Mesothelial cell of epicardium (in vitro differentiated cells): ENCODE results near the gene MCAT. TPM values are rescaled to one million over a fixed set of nuclear protein-coding genes. Genes with fewer than 3 reads are reported as not detected.
"Not testable (repeated sequence)": the region's sequence is repeated elsewhere in the genome, so short reads cannot be mapped to it uniquely, and the experiment has no call there.

ENCODE experiments used
- DNase-seq, 2 experiments: peaks; one replicate each; pipeline ENCODE4 v3.0.0; 2021; ENCODE audit warnings: low spot score in 2 of 2; ENCODE audit not compliant: unreplicated experiment in 2 of 2
- H3K27ac Mint-ChIP-seq: 2 replicates; pipeline ENCODE4 v1.8.0; 2021; ENCODE audit warnings: mixed read lengths
- H3K27me3 Mint-ChIP-seq: 2 replicates; pipeline ENCODE4 v1.8.0; 2021; ENCODE audit warnings: low read depth, mixed read lengths
- H3K36me3 Mint-ChIP-seq: 2 replicates; pipeline ENCODE4 v1.8.0; 2021; ENCODE audit warnings: mixed read lengths
- H3K4me1 Mint-ChIP-seq: 2 replicates; pipeline ENCODE4 v1.8.0; 2021; ENCODE audit warnings: mixed read lengths
- H3K4me3 Mint-ChIP-seq: 2 replicates; pipeline ENCODE4 v1.8.0; 2021; ENCODE audit warnings: mild to moderate bottlenecking, moderate library complexity, mixed read lengths
- H3K9me3 Mint-ChIP-seq: 2 replicates; pipeline ENCODE4 v1.8.0; 2021; ENCODE audit warnings: mixed read lengths
- CTCF ChIP-seq: fragments of 200-600 bp; sonication (generic); IDR thresholded peaks from one replicate; pipeline ENCODE4 v1.5.0; 2021; ENCODE audit warnings: antibody characterized with exemption; ENCODE audit not compliant: unreplicated experiment
- total RNA-seq: library from RNA; stranded (reverse); gene quantifications from 3 replicates; pipeline ENCODE4 v1.2.1, GENCODE V29; 2021

MCAT gene
- total RNA-seq, 1 donor from 2014 or later: 18.1 TPM

- no peaks in the 10 kb centered on the region for H3K36me3 Mint-ChIP-seq
- H3K9me3 Mint-ChIP-seq: no peaks in the 10 kb centered on the region
- peaks cover 14% of the 10 kb centered on the region for H3K27me3 Mint-ChIP-seq
- TF ChIP-seq CTCF: no peak
- no peak overlapping the region for H3K27ac Mint-ChIP-seq
- no peak overlapping the region for H3K4me3 Mint-ChIP-seq
- peaks cover 20% of the 10 kb centered on the region for H3K4me1 Mint-ChIP-seq
- DNase-seq: no peak
Observed at GRCh38 chr22:43106302-43106701, 36.9 kb downstream of the MCAT start.

GRCh38 chr22:43104950-43105349 is 38.2 kb downstream of the MCAT start:
- Mint-ChIP-seq H3K27ac (peak overlapping the region; percentile 53), H3K4me1 (peaks cover 25% of the 10 kb centered on the region), H3K27me3 (peaks cover 10% of the 10 kb centered on the region)
- not testable (repeated sequence) for H3K36me3 Mint-ChIP-seq, H3K9me3 Mint-ChIP-seq, DNase-seq, H3K4me3 Mint-ChIP-seq

- H3K9me3 Mint-ChIP-seq, H3K4me3 Mint-ChIP-seq, H3K27me3 Mint-ChIP-seq, H3K36me3 Mint-ChIP-seq, DNase-seq: not testable (repeated sequence)
- Mint-ChIP-seq H3K27ac (peak overlapping the region; percentile 91), H3K4me1 (peaks cover 26% of the 10 kb centered on the region)
Observed at GRCh38 chr22:43104056-43104625, 39.1 kb downstream of the MCAT start.

GRCh38 chr22:43101306-43101705 is 41.9 kb downstream of the MCAT start:
- Mint-ChIP-seq H3K9me3 (peaks cover 2% of the 10 kb centered on the region), H3K36me3 (peaks cover 1% of the 10 kb centered on the region), H3K27me3 (no peaks in the 10 kb centered on the region), H3K4me1 (peaks cover 29% of the 10 kb centered on the region), H3K4me3 (no peak overlapping the region), H3K27ac (peak overlapping the region; percentile 71)
- no peak for TF ChIP-seq CTCF
- no peak for DNase-seq

- no peaks in the 10 kb centered on the region for H3K27me3 Mint-ChIP-seq
- H3K4me1 Mint-ChIP-seq: peaks cover 29% of the 10 kb centered on the region
- TF ChIP-seq CTCF: no peak
- DNase-seq: no peak
- peaks cover 5% of the 10 kb centered on the region for H3K36me3 Mint-ChIP-seq
- H3K27ac Mint-ChIP-seq: peak overlapping the region; percentile 71
- peaks cover 8% of the 10 kb centered on the region for H3K9me3 Mint-ChIP-seq
- no peak overlapping the region for H3K4me3 Mint-ChIP-seq
Observed at GRCh38 chr22:43100225-43100624, 43.0 kb downstream of the MCAT start.

GRCh38 chr22:43099095-43099494 is 44.1 kb downstream of the MCAT start:
- Mint-ChIP-seq H3K27ac (peak overlapping the region; percentile 12), H3K4me3 (no peak overlapping the region), H3K27me3 (no peaks in the 10 kb centered on the region), H3K36me3 (peaks cover 5% of the 10 kb centered on the region), H3K4me1 (peaks cover 26% of the 10 kb centered on the region), H3K9me3 (peaks cover 8% of the 10 kb centered on the region)
- no peak for DNase-seq
- no peak for TF ChIP-seq CTCF

GRCh38 chr22:43098356-43098755 is 44.8 kb downstream of the MCAT start:
- Mint-ChIP-seq H3K9me3 (peaks cover 8% of the 10 kb centered on the region), H3K27me3 (no peaks in the 10 kb centered on the region), H3K4me3 (no peak overlapping the region), H3K36me3 (peaks cover 5% of the 10 kb centered on the region), H3K27ac (no peak overlapping the region), H3K4me1 (peaks cover 19% of the 10 kb centered on the region)
- DNase-seq: no peak
- no peak for TF ChIP-seq CTCF
